ENCODE data around the gene KLK13. TPM values are rescaled to one million over a fixed set of nuclear protein-coding genes. Genes with fewer than 3 reads are reported as not detected.

KLK13 gene
- polyA plus RNA-seq, 3 donors: not detected

GRCh38 chr19:51043497-51043896 is 21.4 kb downstream of the KLK13 start:
- H3K9me3 Mint-ChIP-seq: peaks cover 0 to 13% (median 0%) of the 10 kb centered on the region in 7 donors
- no peak overlapping the region for H3K9ac ChIP-seq (ENCODE audit: insufficient read depth, low read length, poor library complexity, severe bottlenecking)
- H3K27me3 Mint-ChIP-seq (ENCODE audit: low read depth in 3 of 3): peaks cover 8 to 22% (median 15%) of the 10 kb centered on the region in 3 donors
- H3K4me3 Mint-ChIP-seq: no peak overlapping the region
- no peaks in the 10 kb centered on the region for H3K9me3 ChIP-seq (replicated peaks in 1 of 2; ENCODE audit: control insufficient read depth in 1 of 2, insufficient read depth in 1 of 2, low read length in 2 of 2)
- no peaks in the 10 kb centered on the region for H3K79me2 ChIP-seq (ENCODE audit: insufficient read depth, low read length)
- no peak for DNase-seq
- WGBS (ENCODE audit: insufficient coverage): 92% methylated on average over 5 of the region's 9 CpGs
- no peak for TF ChIP-seq CTCF (IDR thresholded peaks at IDR 0.05)
- H2AFZ ChIP-seq (ENCODE audit: insufficient read depth, low read depth, low read length, poor library complexity, severe bottlenecking): no peak overlapping the region
- H3K4me1 ChIP-seq (ENCODE audit: control insufficient read depth in 1 of 2, insufficient read depth in 2 of 2, low read length in 2 of 2): no peaks in the 10 kb centered on the region
- peaks cover 0 to 5% of the 10 kb centered on the region in 2 donors for H3K27me3 ChIP-seq (ENCODE audit: control insufficient read depth in 2 of 2, insufficient read depth in 2 of 2, low read length in 2 of 2)
- H3K27ac Mint-ChIP-seq: no peak overlapping the region
- no peak overlapping the region for H3K4me3 ChIP-seq (replicated peaks in 1 of 3; ENCODE audit: low read depth in 2 of 3, low read length in 3 of 3)
- H3K36me3 Mint-ChIP-seq: no peaks in the 10 kb centered on the region
- no peaks in the 10 kb centered on the region for H4K20me1 ChIP-seq (ENCODE audit: insufficient read depth, low read length)
- H3K36me3 ChIP-seq (replicated peaks in 1 of 2; ENCODE audit: control insufficient read depth in 1 of 2, insufficient read depth in 2 of 2, low read length in 2 of 2): no peaks in the 10 kb centered on the region
- intact Hi-C loops (cut with micrococcal nuclease): no loop called here
- no peak overlapping the region for H3K27ac ChIP-seq (ENCODE audit: low read depth in 1 of 2, low read length in 2 of 2)
- no peak overlapping the region for H3K4me2 ChIP-seq (replicated peaks; ENCODE audit: extremely low read depth, low read length, poor library complexity, severe bottlenecking)
- H3K4me1 Mint-ChIP-seq: no peaks in the 10 kb centered on the region

DNA sequence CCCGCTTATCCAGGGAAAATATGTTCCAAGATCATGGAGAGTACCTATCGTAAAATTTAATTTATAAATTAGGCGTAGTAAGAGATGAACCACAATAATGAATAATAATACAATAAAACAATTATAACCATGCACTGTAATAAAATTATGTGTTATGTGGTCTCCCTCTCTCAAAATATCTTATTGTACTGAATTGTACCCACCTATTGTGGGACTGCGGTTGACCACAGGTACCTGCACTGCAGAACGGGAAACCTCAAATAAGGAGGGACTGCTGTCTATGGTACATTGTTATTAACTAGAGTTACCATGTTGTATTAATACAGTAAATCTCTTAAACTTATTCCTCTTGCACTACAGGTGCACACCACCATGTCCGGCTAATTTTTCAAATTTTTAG is 24.7 kb downstream of the KLK13 start:
- Histone ChIP-seq H3K4me3 (replicated peaks in 1 of 3; ENCODE audit: low read depth in 2 of 3, low read length in 3 of 3) (no peak overlapping the region), H3K79me2 (ENCODE audit: insufficient read depth, low read length) (no peaks in the 10 kb centered on the region), H3K4me1 (ENCODE audit: control insufficient read depth in 1 of 2, insufficient read depth in 2 of 2, low read length in 2 of 2) (no peaks in the 10 kb centered on the region), H3K9me3 (replicated peaks in 1 of 2; ENCODE audit: control insufficient read depth in 1 of 2, insufficient read depth in 1 of 2, low read length in 2 of 2) (no peaks in the 10 kb centered on the region), H3K36me3 (replicated peaks in 1 of 2; ENCODE audit: control insufficient read depth in 1 of 2, insufficient read depth in 2 of 2, low read length in 2 of 2) (no peaks in the 10 kb centered on the region), H3K4me2 (replicated peaks; ENCODE audit: extremely low read depth, low read length, poor library complexity, severe bottlenecking) (no peak overlapping the region), H2AFZ (ENCODE audit: insufficient read depth, low read depth, low read length, poor library complexity, severe bottlenecking) (no peak overlapping the region), H4K20me1 (ENCODE audit: insufficient read depth, low read length) (no peaks in the 10 kb centered on the region), H3K9ac (ENCODE audit: insufficient read depth, low read length, poor library complexity, severe bottlenecking) (no peak overlapping the region), H3K27me3 (ENCODE audit: control insufficient read depth in 2 of 2, insufficient read depth in 2 of 2, low read length in 2 of 2) (no peaks in the 10 kb centered on the region), H3K27ac (ENCODE audit: low read depth in 1 of 2, low read length in 2 of 2) (no peak overlapping the region)
- peaks cover 6 to 14% (median 7%) of the 10 kb centered on the region in 3 donors for H3K27me3 Mint-ChIP-seq (ENCODE audit: low read depth in 3 of 3)
- no peaks in the 10 kb centered on the region for H3K36me3 Mint-ChIP-seq
- peaks cover 0 to 13% (median 0%) of the 10 kb centered on the region in 7 donors for H3K9me3 Mint-ChIP-seq
- no peak overlapping the region for H3K27ac Mint-ChIP-seq
- DNase-seq: no peak
- H3K4me1 Mint-ChIP-seq: no peaks in the 10 kb centered on the region
- no peak for TF ChIP-seq CTCF (IDR thresholded peaks at IDR 0.05)
- H3K4me3 Mint-ChIP-seq: no peak overlapping the region
- no CpG with 5 or more reads among the region's 6 CpGs for WGBS (ENCODE audit: insufficient coverage)
- intact Hi-C loops (cut with micrococcal nuclease): no loop called here
